BLaER1 treated with 17β-estradiol and CSF1 and Interleukin-3, amounts not matched to agents 10 nM and 100 nM (cell line): Measurements from ENCODE around the gene PCDHGC5.
A peak's percentile ranks its signal among the peaks of the same experiment; 100 is the strongest.

Experiments used
- H3K27ac ChIP-seq, 11 experiments: shearing (Covaris generic); formaldehyde crosslinking; 2 replicates each; pipeline ENCODE4 v1.8.1; 2022
- H3K27me3 ChIP-seq, 11 experiments: shearing (Covaris generic); formaldehyde crosslinking; 2 replicates each; pipeline ENCODE4 v1.8.1; 2022
- H3K36me3 ChIP-seq, 11 experiments: shearing (Covaris generic); formaldehyde crosslinking; 2 replicates each; pipeline ENCODE4 v1.8.1; 2022
- H3K4me1 ChIP-seq, 10 experiments: shearing (Covaris generic); formaldehyde crosslinking; 2 replicates each; pipeline ENCODE4 v1.8.1; 2022
- H3K4me2 ChIP-seq, 11 experiments: shearing (Covaris generic); formaldehyde crosslinking; 2 replicates each; pipeline ENCODE4 v1.8.1; 2022
- H3K4me3 ChIP-seq, 10 experiments: shearing (Covaris generic); formaldehyde crosslinking; 2 replicates each; pipeline ENCODE4 v1.8.1; 2022
- H3K9ac ChIP-seq, 11 experiments: shearing (Covaris generic); formaldehyde crosslinking; 2 replicates each; pipeline ENCODE4 v1.8.1; 2022
- H3K9me3 ChIP-seq, 11 experiments: shearing (Covaris generic); formaldehyde crosslinking; replicated peaks in 1 of 11; 2 replicates each; pipeline ENCODE4 v1.8.1; 2022
- H4K20me1 ChIP-seq, 11 experiments: shearing (Covaris generic); formaldehyde crosslinking; 2 replicates each; pipeline ENCODE4 v1.8.1; 2022
- Cebpa-rat ChIP-seq, 11 experiments: shearing (Covaris generic); IDR thresholded peaks; 2 replicates each; pipeline ENCODE4 v1.8.1; 2022

PCDHGC5 gene

GRCh38 chr5:141523991-141524390 lies 35.1 kb downstream of the PCDHGC5 start:
- TF ChIP-seq Cebpa-rat (IDR thresholded peaks at IDR 0.05): no peak
- Histone ChIP-seq H3K4me2 (peak overlapping the region; percentile 39 to 97 (median 68)), H3K4me1 (peaks cover 91 to 100% (median 99%) of the 10 kb centered on the region in 10 experiments), H3K9me3 (no peaks in the 10 kb centered on the region), H4K20me1 (peaks cover 0 to 4% (median 0%) of the 10 kb centered on the region in 11 experiments; a peak in 1 of 22 replicates), H3K27me3 (no peaks in the 10 kb centered on the region), H3K27ac (peak overlapping the region in 9 of 11 experiments; percentile 33 to 100 (median 99); a peak in 18 of 22 replicates), H3K9ac (peak overlapping the region in 9 of 11 experiments; percentile 46 to 79 (median 63); a peak in 17 of 22 replicates), H3K4me3 (peak overlapping the region in 3 of 10 experiments; percentile 7 to 21 (median 8); a peak in 4 of 20 replicates), H3K36me3 (peaks cover 49 to 100% (median 93%) of the 10 kb centered on the region in 11 experiments)

- H3K27me3 ChIP-seq: no peaks in the 10 kb centered on the region
- peak overlapping the region; percentile 39 to 97 (median 68) for H3K4me2 ChIP-seq
- peak overlapping the region in 10 of 11 experiments; percentile 26 to 100 (median 99); a peak in 19 of 22 replicates for H3K27ac ChIP-seq
- H3K4me1 ChIP-seq: peaks cover 91 to 100% (median 99%) of the 10 kb centered on the region in 10 experiments
- H4K20me1 ChIP-seq: peaks cover 0 to 8% (median 0%) of the 10 kb centered on the region in 11 experiments; a peak in 2 of 22 replicates
- peaks cover 54 to 100% (median 93%) of the 10 kb centered on the region in 11 experiments for H3K36me3 ChIP-seq
- no peaks in the 10 kb centered on the region for H3K9me3 ChIP-seq
- TF ChIP-seq Cebpa-rat (IDR thresholded peaks at IDR 0.05): no peak
- peak overlapping the region in 2 of 10 experiments; percentile 7 to 21; a peak in 2 of 20 replicates for H3K4me3 ChIP-seq
- peak overlapping the region in 10 of 11 experiments; percentile 2 to 79 (median 61); a peak in 18 of 22 replicates for H3K9ac ChIP-seq
These were observed 36.0 kb downstream of the PCDHGC5 start for GRCh38 chr5:141524604-141525597.

- no peaks in the 10 kb centered on the region for H3K27me3 ChIP-seq
- no peak for TF ChIP-seq Cebpa-rat (IDR thresholded peaks at IDR 0.05)
- H3K4me2 ChIP-seq: peak overlapping the region in 10 of 11 experiments; percentile 43 to 97 (median 70); a peak in 20 of 22 replicates
- H3K4me3 ChIP-seq: 0 out of 20 replicates have a peak overlapping the region, but pooled peaks of 1 of the 10 experiments have one; percentile 13
- H3K36me3 ChIP-seq: peaks cover 54 to 100% (median 93%) of the 10 kb centered on the region in 11 experiments
- H3K9me3 ChIP-seq: no peaks in the 10 kb centered on the region
- peaks cover 91 to 100% (median 99%) of the 10 kb centered on the region in 10 experiments for H3K4me1 ChIP-seq
- peak overlapping the region in 10 of 11 experiments; percentile 33 to 79 (median 61); a peak in 17 of 22 replicates for H3K9ac ChIP-seq
- peaks cover 0 to 13% (median 0%) of the 10 kb centered on the region in 11 experiments; a peak in 2 of 22 replicates for H4K20me1 ChIP-seq
- H3K27ac ChIP-seq: peak overlapping the region in 10 of 11 experiments; percentile 26 to 100 (median 99); a peak in 19 of 22 replicates
These were observed 36.8 kb downstream of the PCDHGC5 start for GRCh38 chr5:141525653-141526052.

GRCh38 chr5:141527426-141527825 lies 38.5 kb downstream of the PCDHGC5 start:
- peak overlapping the region in 10 of 11 experiments; percentile 0 to 97 (median 66); a peak in 16 of 22 replicates for H3K4me2 ChIP-seq
- TF ChIP-seq Cebpa-rat (IDR thresholded peaks at IDR 0.05): no peak
- no peaks in the 10 kb centered on the region for H3K27me3 ChIP-seq
- no peaks in the 10 kb centered on the region for H3K9me3 ChIP-seq
- peaks cover 70 to 100% (median 95%) of the 10 kb centered on the region in 11 experiments for H3K36me3 ChIP-seq
- H3K27ac ChIP-seq: peak overlapping the region in 7 of 11 experiments; percentile 47 to 100 (median 67); a peak in 13 of 22 replicates
- peaks cover 86 to 100% (median 98%) of the 10 kb centered on the region in 10 experiments for H3K4me1 ChIP-seq
- H4K20me1 ChIP-seq: peaks cover 0 to 14% (median 0%) of the 10 kb centered on the region in 11 experiments; a peak in 3 of 22 replicates
- peak overlapping the region in 3 of 11 experiments; percentile 3 to 59 (median 39); a peak in 4 of 22 replicates for H3K9ac ChIP-seq
- H3K4me3 ChIP-seq: no peak overlapping the region

- peaks cover 75 to 100% (median 95%) of the 10 kb centered on the region in 11 experiments for H3K36me3 ChIP-seq
- H3K4me1 ChIP-seq: peaks cover 76 to 94% (median 90%) of the 10 kb centered on the region in 10 experiments
- peak overlapping the region in 9 of 11 experiments; percentile 25 to 100 (median 52); a peak in 18 of 22 replicates for H3K27ac ChIP-seq
- H4K20me1 ChIP-seq: peaks cover 0 to 14% (median 0%) of the 10 kb centered on the region in 11 experiments; a peak in 3 of 22 replicates
- no peaks in the 10 kb centered on the region for H3K27me3 ChIP-seq
- peak overlapping the region; percentile 13 to 86 (median 59); a peak in 19 of 22 replicates for H3K4me2 ChIP-seq
- peak in 4 of 11 experiments; percentile 8 to 50 (median 26); a peak in 2 of 22 replicates for TF ChIP-seq Cebpa-rat (IDR thresholded peaks at IDR 0.05)
- no peaks in the 10 kb centered on the region for H3K9me3 ChIP-seq
- H3K9ac ChIP-seq: peak overlapping the region in 8 of 11 experiments; percentile 3 to 59 (median 38); a peak in 11 of 22 replicates
- H3K4me3 ChIP-seq: 0 out of 20 replicates have a peak overlapping the region, but pooled peaks of 1 of the 10 experiments have one; percentile 11
These were observed 39.6 kb downstream of the PCDHGC5 start for GRCh38 chr5:141528291-141528984.

GRCh38 chr5:141529002-141529401 lies 40.1 kb downstream of the PCDHGC5 start:
- H3K9ac ChIP-seq: peak overlapping the region in 9 of 11 experiments; percentile 3 to 57 (median 26); a peak in 9 of 22 replicates
- H4K20me1 ChIP-seq: peaks cover 0 to 14% (median 0%) of the 10 kb centered on the region in 11 experiments; a peak in 3 of 22 replicates
- peak overlapping the region in 10 of 11 experiments; percentile 3 to 86 (median 62); a peak in 17 of 22 replicates for H3K4me2 ChIP-seq
- peak overlapping the region in 9 of 11 experiments; percentile 25 to 100 (median 52); a peak in 18 of 22 replicates for H3K27ac ChIP-seq
- no peaks in the 10 kb centered on the region for H3K9me3 ChIP-seq
- peaks cover 77 to 100% (median 95%) of the 10 kb centered on the region in 11 experiments for H3K36me3 ChIP-seq
- no peak for TF ChIP-seq Cebpa-rat (IDR thresholded peaks at IDR 0.05)
- no peak overlapping the region for H3K4me3 ChIP-seq
- no peaks in the 10 kb centered on the region for H3K27me3 ChIP-seq
- H3K4me1 ChIP-seq: peaks cover 70 to 92% (median 85%) of the 10 kb centered on the region in 10 experiments

- no peak overlapping the region for H3K4me3 ChIP-seq
- no peaks in the 10 kb centered on the region for H3K9me3 ChIP-seq
- H3K27me3 ChIP-seq: no peaks in the 10 kb centered on the region
- H3K36me3 ChIP-seq: peaks cover 83 to 100% (median 98%) of the 10 kb centered on the region in 11 experiments
- no peak for TF ChIP-seq Cebpa-rat (IDR thresholded peaks at IDR 0.05)
- H3K4me1 ChIP-seq: peaks cover 63 to 84% (median 76%) of the 10 kb centered on the region in 10 experiments
- H3K27ac ChIP-seq: peak overlapping the region in 7 of 11 experiments; percentile 23 to 100 (median 52); a peak in 9 of 22 replicates
- H3K9ac ChIP-seq: peak overlapping the region in 4 of 11 experiments; percentile 3 to 26 (median 8); a peak in 3 of 22 replicates
- peak overlapping the region in 10 of 11 experiments; percentile 1 to 86 (median 62); a peak in 19 of 22 replicates for H3K4me2 ChIP-seq
- peaks cover 0 to 15% (median 0%) of the 10 kb centered on the region in 11 experiments; a peak in 4 of 22 replicates for H4K20me1 ChIP-seq
These were observed 41.0 kb downstream of the PCDHGC5 start for GRCh38 chr5:141529873-141530272.
